ENCODE data around the gene NUP210L. TPM values are rescaled to one million over a fixed set of nuclear protein-coding genes. Genes with fewer than 3 reads are reported as not detected.

The NUP210L gene
- total and polyA plus RNA-seq, 9 of the 15 experiments (the other 6 are each of a cell fraction or from before 2014, with no cell fraction given): 0.01 to 0.04 TPM; not detected in 7

DNA sequence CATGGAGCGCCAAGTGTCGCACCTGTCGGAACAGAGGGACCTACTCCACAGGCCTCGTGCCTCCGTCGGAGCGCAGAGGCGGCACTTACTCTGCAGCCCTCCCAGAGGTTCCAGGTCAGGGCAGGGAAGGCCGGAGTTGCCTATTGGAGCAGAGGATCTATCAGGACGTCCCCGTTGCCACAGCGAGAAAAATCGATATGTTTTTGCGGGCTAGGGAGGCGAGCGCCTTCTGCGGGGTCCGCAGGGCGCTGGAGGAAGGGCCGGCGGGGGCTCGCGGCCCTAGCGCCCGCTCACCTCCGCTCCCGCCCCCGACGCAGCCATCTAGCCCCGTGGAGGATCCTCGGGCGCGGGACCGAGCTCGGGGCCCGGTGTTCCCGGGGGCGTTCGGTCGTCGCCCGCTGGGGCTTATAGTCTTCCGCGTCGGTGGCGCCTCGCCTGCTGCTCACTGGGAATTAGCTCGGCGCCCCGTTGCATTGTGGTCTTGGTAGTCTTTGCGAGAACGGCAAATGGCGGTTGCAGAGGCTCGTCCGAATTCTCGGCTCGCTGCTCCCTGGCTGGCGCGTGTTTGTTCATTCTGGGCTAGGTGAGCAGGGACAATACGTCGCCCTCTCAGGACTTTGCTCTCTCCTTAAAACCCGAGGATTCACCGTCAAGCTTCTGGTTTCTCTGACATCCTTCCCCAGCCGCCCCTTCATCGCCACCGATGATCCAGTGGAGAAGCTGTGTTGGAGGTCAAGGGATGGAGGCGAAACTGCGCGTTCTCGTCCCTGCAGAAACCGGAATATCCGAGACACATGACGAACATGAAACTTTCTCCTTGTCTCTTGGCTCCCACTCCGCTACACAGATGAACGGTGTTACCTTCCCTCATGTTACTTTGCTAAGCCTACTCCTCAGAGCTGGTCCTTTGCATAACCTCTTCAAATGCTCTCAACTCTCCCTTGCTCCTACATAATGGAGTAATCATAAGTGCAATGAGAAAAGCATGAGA, 177.3 kb downstream of the NUP210L start, which contains the start of gene JTB (continued):
- TF ChIP-seq, protein P1, sequence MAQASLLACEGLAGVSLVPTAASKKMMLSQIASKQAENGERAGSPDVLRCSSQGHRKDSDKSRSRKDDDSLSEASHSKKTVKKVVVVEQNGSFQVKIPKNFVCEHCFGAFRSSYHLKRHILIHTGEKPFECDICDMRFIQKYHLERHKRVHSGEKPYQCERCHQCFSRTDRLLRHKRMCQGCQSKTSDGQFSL (CRISPR knock-in tag; IDR thresholded peaks at IDR 0.05): no peak
- TF ChIP-seq, protein P1 (tag; IDR thresholded peaks at IDR 0.05): no peak
- TF ChIP-seq SIN3B (IDR thresholded peaks at IDR 0.05; ENCODE audit: low read depth): peak; percentile 45; the same call in 1 of the 2 replicates
- TF ChIP-seq, protein P2, sequence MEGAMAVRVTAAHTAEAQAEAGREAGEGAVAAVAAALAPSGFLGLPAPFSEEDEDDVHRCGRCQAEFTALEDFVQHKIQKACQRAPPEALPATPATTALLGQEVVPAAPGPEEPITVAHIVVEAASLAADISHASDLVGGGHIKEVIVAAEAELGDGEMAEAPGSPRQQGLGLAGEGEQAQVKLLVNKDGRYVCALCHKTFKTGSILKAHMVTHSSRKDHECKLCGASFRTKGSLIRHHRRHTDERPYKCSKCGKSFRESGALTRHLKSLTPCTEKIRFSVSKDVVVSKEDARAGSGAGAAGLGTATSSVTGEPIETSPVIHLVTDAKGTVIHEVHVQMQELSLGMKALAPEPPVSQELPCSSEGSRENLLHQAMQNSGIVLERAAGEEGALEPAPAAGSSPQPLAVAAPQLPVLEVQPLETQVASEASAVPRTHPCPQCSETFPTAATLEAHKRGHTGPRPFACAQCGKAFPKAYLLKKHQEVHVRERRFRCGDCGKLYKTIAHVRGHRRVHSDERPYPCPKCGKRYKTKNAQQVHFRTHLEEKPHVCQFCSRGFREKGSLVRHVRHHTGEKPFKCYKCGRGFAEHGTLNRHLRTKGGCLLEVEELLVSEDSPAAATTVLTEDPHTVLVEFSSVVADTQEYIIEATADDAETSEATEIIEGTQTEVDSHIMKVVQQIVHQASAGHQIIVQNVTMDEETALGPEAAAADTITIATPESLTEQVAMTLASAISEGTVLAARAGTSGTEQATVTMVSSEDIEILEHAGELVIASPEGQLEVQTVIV (CRISPR knock-in tag; IDR thresholded peaks at IDR 0.05; ENCODE audit: borderline replicate concordance): no peak
- no peak for TF ChIP-seq ZKSCAN3 (CRISPR knock-in tag; IDR thresholded peaks at IDR 0.05)
- TF ChIP-seq, protein P3, sequence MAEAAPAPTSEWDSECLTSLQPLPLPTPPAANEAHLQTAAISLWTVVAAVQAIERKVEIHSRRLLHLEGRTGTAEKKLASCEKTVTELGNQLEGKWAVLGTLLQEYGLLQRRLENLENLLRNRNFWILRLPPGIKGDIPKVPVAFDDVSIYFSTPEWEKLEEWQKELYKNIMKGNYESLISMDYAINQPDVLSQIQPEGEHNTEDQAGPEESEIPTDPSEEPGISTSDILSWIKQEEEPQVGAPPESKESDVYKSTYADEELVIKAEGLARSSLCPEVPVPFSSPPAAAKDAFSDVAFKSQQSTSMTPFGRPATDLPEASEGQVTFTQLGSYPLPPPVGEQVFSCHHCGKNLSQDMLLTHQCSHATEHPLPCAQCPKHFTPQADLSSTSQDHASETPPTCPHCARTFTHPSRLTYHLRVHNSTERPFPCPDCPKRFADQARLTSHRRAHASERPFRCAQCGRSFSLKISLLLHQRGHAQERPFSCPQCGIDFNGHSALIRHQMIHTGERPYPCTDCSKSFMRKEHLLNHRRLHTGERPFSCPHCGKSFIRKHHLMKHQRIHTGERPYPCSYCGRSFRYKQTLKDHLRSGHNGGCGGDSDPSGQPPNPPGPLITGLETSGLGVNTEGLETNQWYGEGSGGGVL (CRISPR knock-in tag; IDR thresholded peaks at IDR 0.05): no peak
- no peak for TF ChIP-seq ZNF57 (CRISPR knock-in tag; IDR thresholded peaks at IDR 0.05)
- TF ChIP-seq, protein P4, sequence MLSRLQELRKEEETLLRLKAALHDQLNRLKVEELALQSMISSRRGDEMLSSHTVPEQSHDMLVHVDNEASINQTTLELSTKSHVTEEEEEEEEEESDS (CRISPR knock-in tag; IDR thresholded peaks at IDR 0.05): no peak
- TF ChIP-seq CC2D1A (IDR thresholded peaks at IDR 0.05): no peak
- TF ChIP-seq, protein P5, sequence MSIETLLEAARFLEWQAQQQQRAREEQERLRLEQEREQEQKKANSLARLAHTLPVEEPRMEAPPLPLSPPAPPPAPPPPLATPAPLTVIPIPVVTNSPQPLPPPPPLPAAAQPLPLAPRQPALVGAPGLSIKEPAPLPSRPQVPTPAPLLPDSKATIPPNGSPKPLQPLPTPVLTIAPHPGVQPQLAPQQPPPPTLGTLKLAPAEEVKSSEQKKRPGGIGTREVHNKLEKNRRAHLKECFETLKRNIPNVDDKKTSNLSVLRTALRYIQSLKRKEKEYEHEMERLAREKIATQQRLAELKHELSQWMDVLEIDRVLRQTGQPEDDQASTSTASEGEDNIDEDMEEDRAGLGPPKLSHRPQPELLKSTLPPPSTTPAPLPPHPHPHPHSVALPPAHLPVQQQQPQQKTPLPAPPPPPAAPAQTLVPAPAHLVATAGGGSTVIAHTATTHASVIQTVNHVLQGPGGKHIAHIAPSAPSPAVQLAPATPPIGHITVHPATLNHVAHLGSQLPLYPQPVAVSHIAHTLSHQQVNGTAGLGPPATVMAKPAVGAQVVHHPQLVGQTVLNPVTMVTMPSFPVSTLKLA (conservative IDR thresholded peaks at IDR 0.05): peak; percentile 4 to 67; a peak in 2 of 4 replicates
- TF ChIP-seq JUNB (CRISPR knock-in tag; conservative IDR thresholded peaks at IDR 0.05): no peak
- no peak for TF ChIP-seq FOXJ3 (CRISPR knock-in tag; IDR thresholded peaks at IDR 0.05)
- 0 out of 2 replicates have a peak, but pooled peaks have one; percentile 17 for TF ChIP-seq ELF4 (CRISPR knock-in tag; IDR thresholded peaks at IDR 0.05)
- TF ChIP-seq, protein P6, sequence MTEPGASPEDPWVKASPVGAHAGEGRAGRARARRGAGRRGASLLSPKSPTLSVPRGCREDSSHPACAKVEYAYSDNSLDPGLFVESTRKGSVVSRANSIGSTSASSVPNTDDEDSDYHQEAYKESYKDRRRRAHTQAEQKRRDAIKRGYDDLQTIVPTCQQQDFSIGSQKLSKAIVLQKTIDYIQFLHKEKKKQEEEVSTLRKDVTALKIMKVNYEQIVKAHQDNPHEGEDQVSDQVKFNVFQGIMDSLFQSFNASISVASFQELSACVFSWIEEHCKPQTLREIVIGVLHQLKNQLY (CRISPR knock-in tag; conservative IDR thresholded peaks at IDR 0.05): no peak
- TF ChIP-seq, protein P7, sequence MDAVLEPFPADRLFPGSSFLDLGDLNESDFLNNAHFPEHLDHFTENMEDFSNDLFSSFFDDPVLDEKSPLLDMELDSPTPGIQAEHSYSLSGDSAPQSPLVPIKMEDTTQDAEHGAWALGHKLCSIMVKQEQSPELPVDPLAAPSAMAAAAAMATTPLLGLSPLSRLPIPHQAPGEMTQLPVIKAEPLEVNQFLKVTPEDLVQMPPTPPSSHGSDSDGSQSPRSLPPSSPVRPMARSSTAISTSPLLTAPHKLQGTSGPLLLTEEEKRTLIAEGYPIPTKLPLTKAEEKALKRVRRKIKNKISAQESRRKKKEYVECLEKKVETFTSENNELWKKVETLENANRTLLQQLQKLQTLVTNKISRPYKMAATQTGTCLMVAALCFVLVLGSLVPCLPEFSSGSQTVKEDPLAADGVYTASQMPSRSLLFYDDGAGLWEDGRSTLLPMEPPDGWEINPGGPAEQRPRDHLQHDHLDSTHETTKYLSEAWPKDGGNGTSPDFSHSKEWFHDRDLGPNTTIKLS (IDR thresholded peaks at IDR 0.05; ENCODE audit: borderline replicate concordance, low read depth): peak; percentile 99
- TF ChIP-seq ZNF561 (CRISPR knock-in tag; conservative IDR thresholded peaks at IDR 0.05): no peak
- TF ChIP-seq NR2F6 (CRISPR knock-in tag; IDR thresholded peaks at IDR 0.05): 0 out of 2 replicates have a peak, but pooled peaks have one; percentile 4

Measured in K562 (cell line).